ENCODE measurements around the gene MYL7.

DNA sequence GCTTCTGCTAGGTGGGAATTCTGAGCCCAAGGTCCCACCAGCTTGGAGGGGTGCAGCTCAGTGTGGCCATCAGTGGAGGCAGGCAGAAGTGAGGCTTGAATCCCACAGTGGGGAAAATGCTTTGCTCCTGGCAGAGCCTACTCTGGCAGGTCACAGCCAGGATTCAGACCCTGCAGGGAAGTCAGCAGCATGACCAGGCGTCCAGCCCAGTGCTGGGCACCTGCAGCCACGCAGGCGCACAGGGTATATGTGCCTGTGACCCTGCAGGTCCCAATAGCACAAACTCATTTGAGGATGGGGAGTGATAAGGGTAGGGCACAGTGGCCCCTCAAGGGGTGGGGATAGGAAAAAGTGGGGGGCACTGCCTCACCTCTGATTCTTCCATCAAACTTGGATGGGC, 45.4 kb downstream of the MYL7 start:
- TF ChIP-seq, protein P1, sequence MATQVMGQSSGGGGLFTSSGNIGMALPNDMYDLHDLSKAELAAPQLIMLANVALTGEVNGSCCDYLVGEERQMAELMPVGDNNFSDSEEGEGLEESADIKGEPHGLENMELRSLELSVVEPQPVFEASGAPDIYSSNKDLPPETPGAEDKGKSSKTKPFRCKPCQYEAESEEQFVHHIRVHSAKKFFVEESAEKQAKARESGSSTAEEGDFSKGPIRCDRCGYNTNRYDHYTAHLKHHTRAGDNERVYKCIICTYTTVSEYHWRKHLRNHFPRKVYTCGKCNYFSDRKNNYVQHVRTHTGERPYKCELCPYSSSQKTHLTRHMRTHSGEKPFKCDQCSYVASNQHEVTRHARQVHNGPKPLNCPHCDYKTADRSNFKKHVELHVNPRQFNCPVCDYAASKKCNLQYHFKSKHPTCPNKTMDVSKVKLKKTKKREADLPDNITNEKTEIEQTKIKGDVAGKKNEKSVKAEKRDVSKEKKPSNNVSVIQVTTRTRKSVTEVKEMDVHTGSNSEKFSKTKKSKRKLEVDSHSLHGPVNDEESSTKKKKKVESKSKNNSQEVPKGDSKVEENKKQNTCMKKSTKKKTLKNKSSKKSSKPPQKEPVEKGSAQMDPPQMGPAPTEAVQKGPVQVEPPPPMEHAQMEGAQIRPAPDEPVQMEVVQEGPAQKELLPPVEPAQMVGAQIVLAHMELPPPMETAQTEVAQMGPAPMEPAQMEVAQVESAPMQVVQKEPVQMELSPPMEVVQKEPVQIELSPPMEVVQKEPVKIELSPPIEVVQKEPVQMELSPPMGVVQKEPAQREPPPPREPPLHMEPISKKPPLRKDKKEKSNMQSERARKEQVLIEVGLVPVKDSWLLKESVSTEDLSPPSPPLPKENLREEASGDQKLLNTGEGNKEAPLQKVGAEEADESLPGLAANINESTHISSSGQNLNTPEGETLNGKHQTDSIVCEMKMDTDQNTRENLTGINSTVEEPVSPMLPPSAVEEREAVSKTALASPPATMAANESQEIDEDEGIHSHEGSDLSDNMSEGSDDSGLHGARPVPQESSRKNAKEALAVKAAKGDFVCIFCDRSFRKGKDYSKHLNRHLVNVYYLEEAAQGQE (IDR thresholded peaks at IDR 0.05) = no peak
- no peak for TF ChIP-seq MYC (IDR thresholded peaks at IDR 0.05; ENCODE audit: borderline replicate concordance, low read length)
- TF ChIP-seq MAZ (IDR thresholded peaks at IDR 0.05; ENCODE audit: borderline replicate concordance, low read depth, low read length) = no peak
- no peak for TF ChIP-seq HDAC2 (IDR thresholded peaks at IDR 0.05)
